K562 (cell line): Measurements from ENCODE around the gene SCGB1D4. TPM values are rescaled to one million over a fixed set of nuclear protein-coding genes. Genes with fewer than 3 reads are reported as not detected.
"Not testable (repeated sequence)": the region's sequence is repeated elsewhere in the genome, so short reads cannot be mapped to it uniquely, and the experiment has no call there.

Source experiments
- ATAC-seq: fragments of 200-7000 bp; cut with Tn5 transposase; 3 replicates; pipeline ENCODE4 v1.9.1; 2020; ENCODE audit warnings: moderate library complexity
- BruUV-seq: library from RNA; stranded (reverse); fragments of 400-500 nt; replicated peaks from 2 replicates; lab custom pipeline; 2021; lab: Mats Ljungman, UMichigan
- CTCF ChIA-PET: fragments of 300-600 bp; formaldehyde crosslinking; extraction: SDS; loops from one replicate; lab custom pipeline; 2021; ENCODE audit warnings: low intra/inter-chr PET ratio; lab: Yijun Ruan, JAX
- POLR2A ChIA-PET: fragments of 300-600, 350-650 bp; sonication (Branson Sonifier 250); formaldehyde crosslinking; extraction: SDS; loops from one replicate; lab custom pipeline; 2021; ENCODE audit warnings: antibody characterized with exemption, inconsistent platforms; lab: Yijun Ruan, JAX
- DNase-seq, 4 experiments: peaks; one replicate each; pipeline versions ENCODE4 v3.0.0 to v3.0.0-alpha.2; 2011 to 2018; ENCODE audit warnings: low spot score in 3 of 4, mixed read lengths in 3 of 4; ENCODE audit errors: extremely low read depth in 1 of 4
- FAIRE-seq: peaks from 2 replicates; lab custom pipeline; 2011; peaks lifted over from hg19 to GRCh38; lab: Jason Lieb, UNC
- H2AFZ ChIP-seq: 2 replicates; pipeline ENCODE4 v1.6.0; 2011; ENCODE audit warnings: low read depth, low read length, control low read depth, inconsistent platforms
- H3K27ac ChIP-seq: fragments of 200-600 bp; 3 replicates; pipeline ENCODE4 v1.8.0; 2011; ENCODE audit warnings: low read depth, mild to moderate bottlenecking, control low read depth, inconsistent platforms, low read length, moderate library complexity, mixed read lengths; ENCODE audit errors: extremely low read depth
- H3K27me3 ChIP-seq, 2 experiments: fragments of 300-600 bp in 1 of 2; 2 replicates in 1 of 2; 3 replicates in 1 of 2; pipeline versions ENCODE4 v1.6.0 to v1.8.0; 2011; ENCODE audit warnings: inconsistent platforms in 2 of 2, low read length in 2 of 2, mild to moderate bottlenecking in 1 of 2, mixed read lengths in 1 of 2, moderate library complexity in 1 of 2; ENCODE audit not compliant: control insufficient read depth in 2 of 2, insufficient read depth in 2 of 2
- H3K36me3 ChIP-seq: fragments of 300-600 bp; 3 replicates; pipeline ENCODE4 v1.8.0; 2011; ENCODE audit warnings: mild to moderate bottlenecking, low read length, inconsistent platforms; ENCODE audit not compliant: control insufficient read depth, insufficient read depth
- H3K4me1 ChIP-seq, 2 experiments: fragments of 200-600 bp in 1 of 2; replicated peaks in 1 of 2; 2 replicates in 1 of 2; 3 replicates in 1 of 2; pipeline versions ENCODE4 v1.5.1 to v1.8.0; 2011; ENCODE audit warnings: inconsistent platforms in 2 of 2, low read length in 2 of 2, mild to moderate bottlenecking in 1 of 2, mixed read lengths in 1 of 2, moderate library complexity in 1 of 2; ENCODE audit not compliant: control insufficient read depth in 2 of 2, insufficient read depth in 2 of 2
- H3K4me2 ChIP-seq: 2 replicates; pipeline ENCODE4 v1.6.1; 2011; ENCODE audit warnings: low read length, control low read depth, inconsistent platforms, mixed read lengths; ENCODE audit not compliant: insufficient read depth
- H3K4me3 ChIP-seq: fragments of 200-600 bp; sonication (generic), shearing (Covaris generic); 2 replicates; pipeline ENCODE4 v1.5.1; 2016; ENCODE audit warnings: control low read depth, inconsistent platforms
- H3K79me2 ChIP-seq: fragments of 200-600 bp; 3 replicates; pipeline ENCODE4 v1.8.0; 2011; ENCODE audit warnings: low read length, inconsistent platforms; ENCODE audit not compliant: control insufficient read depth, insufficient read depth
- H3K9ac ChIP-seq, 2 experiments: 2 replicates each; pipeline versions ENCODE4 v1.6.0 to v1.6.1; 2011; ENCODE audit warnings: low read depth in 2 of 2, low read length in 2 of 2, control low read depth in 1 of 2, inconsistent platforms in 1 of 2, mild to moderate bottlenecking in 1 of 2, mixed read lengths in 1 of 2; ENCODE audit not compliant: insufficient read depth in 1 of 2
- H3K9me1 ChIP-seq: one replicate; pipeline ENCODE4 v1.6.0; 2011; ENCODE audit warnings: inconsistent platforms, mild to moderate bottlenecking, low read length, moderate library complexity; ENCODE audit not compliant: control insufficient read depth, insufficient read depth
- H3K9me3 ChIP-seq: replicated peaks from 2 replicates; pipeline ENCODE4 v1.5.1; 2011; ENCODE audit warnings: low read depth, low read length, inconsistent platforms; ENCODE audit not compliant: control insufficient read depth, insufficient read depth
- H4K20me1 ChIP-seq: replicated peaks from 2 replicates; pipeline ENCODE4 v1.6.1; 2011; ENCODE audit warnings: low read length, inconsistent platforms, mixed read lengths; ENCODE audit not compliant: control insufficient read depth, insufficient read depth
- ATF1 ChIP-seq, 2 experiments: fragments of 450-650 bp in 1 of 2; IDR thresholded peaks; 2 replicates each; pipeline ENCODE4 v1.6.1; 2016; ENCODE audit warnings: missing compliant biosample characterization in 1 of 2, missing genetic modification characterization in 1 of 2
- CEBPB ChIP-seq: fragments of 450-650 bp; IDR thresholded peaks from 2 replicates; pipeline ENCODE4 v1.6.1; 2016; ENCODE audit warnings: missing genetic modification characterization, missing compliant biosample characterization
- CTCF ChIP-seq, 3 experiments: IDR thresholded peaks in 2 of 3; conservative IDR thresholded peaks in 1 of 3; 2 replicates each; pipeline ENCODE4 v1.5.1; 2011 to 2012; ENCODE audit warnings: low read length in 3 of 3, mild to moderate bottlenecking in 3 of 3, control low read depth in 2 of 3, improper control_type of control experiment in 1 of 3, inconsistent platforms in 1 of 3, low read depth in 1 of 3, mixed read lengths in 1 of 3, moderate library complexity in 1 of 3; ENCODE audit not compliant: insufficient read depth in 2 of 3
- HIVEP1 ChIP-seq: fragments of 250-450 bp; sonication (Bioruptor Pico); IDR thresholded peaks from 2 replicates; pipeline ENCODE4 v1.4.0; 2020; ENCODE audit warnings: mild to moderate bottlenecking
- KLF1 ChIP-seq: fragments of 450-650 bp; IDR thresholded peaks from 2 replicates; pipeline ENCODE4 v1.6.1; 2016; ENCODE audit warnings: missing genetic modification characterization, missing compliant biosample characterization
- RAD21 ChIP-seq, 2 experiments: fragments of 250-450 bp in 1 of 2; fragments of 450-650 bp in 1 of 2; sonication (Bioruptor Pico) in 1 of 2; formaldehyde crosslinking in 1 of 2; IDR thresholded peaks in 1 of 2; conservative IDR thresholded peaks in 1 of 2; 2 replicates each; pipeline versions ENCODE4 v1.4.0 to v1.8.0; 2020 to 2022; ENCODE audit warnings: mild to moderate bottlenecking in 2 of 2, moderate library complexity in 1 of 2
- SRSF9 ChIP-seq: fragments of 200-400 bp; formaldehyde crosslinking; IDR thresholded peaks from 2 replicates; pipeline ENCODE4 v1.6.1; 2017; ENCODE audit warnings: low read depth, low read length, borderline replicate concordance
- ZNF280B ChIP-seq: fragments of 250-450 bp; sonication (Bioruptor Pico); IDR thresholded peaks from 2 replicates; pipeline ENCODE4 v1.5.1; 2021; ENCODE audit warnings: mild to moderate bottlenecking
- WGBS: fragments of 100-300 bp; shearing (Covaris generic); methylation state at CpG from one replicate; pipeline ENCODE4 v1.1.6; 2016; ENCODE audit warnings: low coverage, mixed read lengths; ENCODE audit not compliant: insufficient coverage; ENCODE audit errors: missing lambda C conversion rate; 5-methylcytosine and 5-hydroxymethylcytosine counted together
- in situ Hi-C: fragments of 300-500 bp; cut with MboI; formaldehyde crosslinking; loops from 4 replicates; pipeline ENCODE4 v1.15.0; 2018; ENCODE audit warnings: inconsistent platforms, mixed read lengths
- intact Hi-C: fragments of 100-400 bp; cut with micrococcal nuclease; formaldehyde crosslinking; loops from 2 replicates; pipeline ENCODE4 v1.14.2; 2022
- polyA plus RNA-seq, 8 experiments: library from polyadenylated mRNA; depleted of rRNA in 4 of 8; stranded (reverse) in 5 of 8; unstranded in 3 of 8; fragments of >200 nt; fragmentation: Nextera tagmentation in 2 of 8; fragmentation: Illumina TruSeq in 1 of 8; extraction: Ambion mirVana in 2 of 8; extraction: Trizol in 1 of 8; gene quantifications; 2 replicates each; pipeline versions ENCODE4 v1.2.1 to v1.2.3, GENCODE V29; 2011 to 2014; ENCODE audit warnings: inconsistent platforms in 1 of 8, missing spikeins in 1 of 8
- total RNA-seq, 7 experiments: library from RNA; depleted of rRNA in 6 of 7; stranded (reverse); fragments of >200 nt in 6 of 7; fragmentation: Illumina TruSeq in 2 of 7; extraction: Trizol in 2 of 7; gene quantifications; 2 replicates each; pipeline versions ENCODE4 v1.2.1 to v1.2.3, GENCODE V29; 2011 to 2021; ENCODE audit warnings: low replicate concordance in 1 of 7

SCGB1D4 gene
- total and polyA plus RNA-seq, 9 of the 15 experiments (the other 6 are each of a cell fraction or from before 2014, with no cell fraction given), result not detected

GRCh38 chr11:62325781-62326180, 26.9 kb upstream of the SCGB1D4 start:
- DNase-seq, H3K4me1 ChIP-seq, H3K36me3 ChIP-seq, H2AFZ ChIP-seq, H3K27ac ChIP-seq, H3K9ac ChIP-seq, H3K4me3 ChIP-seq, H3K79me2 ChIP-seq, H3K9me1 ChIP-seq, H4K20me1 ChIP-seq, H3K4me2 ChIP-seq, ATAC-seq, BruUV-seq, FAIRE-seq, in situ Hi-C loops, H3K9me3 ChIP-seq: not testable (repeated sequence)
- peaks cover 12 to 16% of the 10 kb centered on the region in 2 experiments; a peak in 4 of 5 replicates for H3K27me3 ChIP-seq
- ChIA-PET POLR2A (interaction anchor here (0.6 kb wide), 1 partner anchor 117 kb away, joined by 3 read pairs; no protein-coding TSS in a partner anchor), CTCF (interaction anchor here (0.7 to 2.4 kb wide), 3 partner anchors 109 to 428 kb away, joined by 3 to 9 read pairs (median 8); no protein-coding TSS in a partner anchor)
- 40% methylated on average over 4 of the region's 5 CpGs for WGBS
- intact Hi-C loops, result loop anchor here (1.0 to 10.0 kb wide), 4 partner anchors 49 to 154 kb away; no protein-coding TSS in a partner anchor

GRCh38 chr11:62324731-62325556, 26.1 kb upstream of the SCGB1D4 start:
- ChIA-PET CTCF (interaction anchor here (0.6 to 2.4 kb wide), 6 partner anchors 53 to 528 kb away, joined by 3 to 9 read pairs (median 4); no protein-coding TSS in a partner anchor), POLR2A (interaction anchor here (0.6 kb wide), 1 partner anchor 116 kb away, joined by 3 read pairs; no protein-coding TSS in a partner anchor)
- FAIRE-seq (peak; percentile 97), DNase-seq (peak; percentile 79 to 85 (median 80)), ATAC-seq (peak; percentile 100)
- intact Hi-C loops, result loop anchor here (1.0 to 10.0 kb wide), 4 partner anchors 50 to 154 kb away; no protein-coding TSS in a partner anchor
- Histone ChIP-seq H2AFZ (0 out of 2 replicates have a peak overlapping the region, but pooled peaks have one; percentile 12), H3K4me2 (0 out of 2 replicates have a peak overlapping the region, but pooled peaks have one; percentile 17), H4K20me1 (no peaks in the 10 kb centered on the region), H3K79me2 (no peaks in the 10 kb centered on the region), H3K9me1 (no peaks in the 10 kb centered on the region), H3K9ac (no peak overlapping the region), H3K27me3 (peaks cover 12 to 18% of the 10 kb centered on the region in 2 experiments; a peak in 4 of 5 replicates), H3K36me3 (no peaks in the 10 kb centered on the region), H3K4me1 (no peaks in the 10 kb centered on the region; a peak in 1 of 5 replicates), H3K4me3 (no peak overlapping the region), H3K9me3 (no peaks in the 10 kb centered on the region), H3K27ac (no peak overlapping the region)
- in situ Hi-C loops, result no loop called here
- 15% methylated on average over 18 of the region's 18 CpGs for WGBS
- BruUV-seq, result no TSS peak
- peak; percentile 86 to 95 for TF ChIP-seq RAD21 (CRISPR knock-in tag; conservative IDR thresholded peaks at IDR 0.05 in 1 of 2, IDR thresholded peaks at IDR 0.05 in 1 of 2)
- no peak for TF ChIP-seq ZNF280B (CRISPR knock-in tag)
- no peak for TF ChIP-seq HIVEP1 (CRISPR knock-in tag)
- no peak for TF ChIP-seq SRSF9
- TF ChIP-seq ATF1 (CRISPR knock-in tag; IDR thresholded peaks at IDR 0.05), result no peak
- TF ChIP-seq ATF1 (tag; IDR thresholded peaks at IDR 0.05), result peak; percentile 51
- peak; percentile 98 to 100 (median 99) for TF ChIP-seq CTCF (IDR thresholded peaks at IDR 0.05 in 2 of 3, conservative IDR thresholded peaks at IDR 0.05 in 1 of 3; ENCODE audit: insufficient read depth in 2 of 3, low read depth in 1 of 3, low read length in 3 of 3)
- no peak for TF ChIP-seq KLF1 (tag)
- TF ChIP-seq CEBPB, result peak; percentile 96
